Fibroblast of lung (primary cell): ENCODE measurements around the gene PPP1R1A.

Experiments
- EZH2 ChIP-seq: IDR thresholded peaks from 2 replicates; pipeline ENCODE4 v1.5.1; 2012; ENCODE audit warnings: low read length, control low read depth, mild to moderate bottlenecking; ENCODE audit errors: missing control alignments
- TF ChIP-seq, protein P1 (sequence below), 2 donors: IDR thresholded peaks in 1 of 2; conservative IDR thresholded peaks in 1 of 2; 1 replicate in 1 of 2; 2 replicates in 1 of 2; pipeline ENCODE4 v1.5.1; 2011 to 2012; ENCODE audit warnings: low read length in 2 of 2, control low read depth in 1 of 2, inconsistent platforms in 1 of 2, low read depth in 1 of 2, mild to moderate bottlenecking in 1 of 2

DNA sequence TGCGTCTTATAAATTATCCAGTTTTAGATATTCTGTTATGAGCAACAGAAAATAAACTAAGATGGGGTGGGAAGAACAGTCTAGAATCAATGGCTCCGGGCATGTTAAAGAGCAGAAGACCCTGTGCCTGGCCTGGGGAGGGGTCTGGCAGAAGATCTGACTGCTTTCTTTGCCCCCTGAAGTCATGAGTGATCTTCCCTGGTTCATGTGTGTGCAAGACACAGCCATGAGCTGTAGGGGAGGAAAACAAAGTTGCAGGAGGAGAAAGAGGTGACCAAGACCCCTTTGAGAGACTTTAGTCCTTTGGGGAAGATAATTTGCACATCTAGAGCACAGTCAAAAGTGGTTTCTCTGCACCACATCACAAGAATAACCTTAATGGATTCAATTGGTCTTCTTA is 41.5 kb upstream of the PPP1R1A start:
- TF ChIP-seq, protein P1, sequence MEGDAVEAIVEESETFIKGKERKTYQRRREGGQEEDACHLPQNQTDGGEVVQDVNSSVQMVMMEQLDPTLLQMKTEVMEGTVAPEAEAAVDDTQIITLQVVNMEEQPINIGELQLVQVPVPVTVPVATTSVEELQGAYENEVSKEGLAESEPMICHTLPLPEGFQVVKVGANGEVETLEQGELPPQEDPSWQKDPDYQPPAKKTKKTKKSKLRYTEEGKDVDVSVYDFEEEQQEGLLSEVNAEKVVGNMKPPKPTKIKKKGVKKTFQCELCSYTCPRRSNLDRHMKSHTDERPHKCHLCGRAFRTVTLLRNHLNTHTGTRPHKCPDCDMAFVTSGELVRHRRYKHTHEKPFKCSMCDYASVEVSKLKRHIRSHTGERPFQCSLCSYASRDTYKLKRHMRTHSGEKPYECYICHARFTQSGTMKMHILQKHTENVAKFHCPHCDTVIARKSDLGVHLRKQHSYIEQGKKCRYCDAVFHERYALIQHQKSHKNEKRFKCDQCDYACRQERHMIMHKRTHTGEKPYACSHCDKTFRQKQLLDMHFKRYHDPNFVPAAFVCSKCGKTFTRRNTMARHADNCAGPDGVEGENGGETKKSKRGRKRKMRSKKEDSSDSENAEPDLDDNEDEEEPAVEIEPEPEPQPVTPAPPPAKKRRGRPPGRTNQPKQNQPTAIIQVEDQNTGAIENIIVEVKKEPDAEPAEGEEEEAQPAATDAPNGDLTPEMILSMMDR (conservative IDR thresholded peaks at IDR 0.05 in 1 of 2, IDR thresholded peaks at IDR 0.05 in 1 of 2; ENCODE audit: low read depth in 1 of 2, low read length in 2 of 2): no peak
- no peak for TF ChIP-seq EZH2
